ENCODE data around the gene SREK1.

The SREK1 gene

DNA sequence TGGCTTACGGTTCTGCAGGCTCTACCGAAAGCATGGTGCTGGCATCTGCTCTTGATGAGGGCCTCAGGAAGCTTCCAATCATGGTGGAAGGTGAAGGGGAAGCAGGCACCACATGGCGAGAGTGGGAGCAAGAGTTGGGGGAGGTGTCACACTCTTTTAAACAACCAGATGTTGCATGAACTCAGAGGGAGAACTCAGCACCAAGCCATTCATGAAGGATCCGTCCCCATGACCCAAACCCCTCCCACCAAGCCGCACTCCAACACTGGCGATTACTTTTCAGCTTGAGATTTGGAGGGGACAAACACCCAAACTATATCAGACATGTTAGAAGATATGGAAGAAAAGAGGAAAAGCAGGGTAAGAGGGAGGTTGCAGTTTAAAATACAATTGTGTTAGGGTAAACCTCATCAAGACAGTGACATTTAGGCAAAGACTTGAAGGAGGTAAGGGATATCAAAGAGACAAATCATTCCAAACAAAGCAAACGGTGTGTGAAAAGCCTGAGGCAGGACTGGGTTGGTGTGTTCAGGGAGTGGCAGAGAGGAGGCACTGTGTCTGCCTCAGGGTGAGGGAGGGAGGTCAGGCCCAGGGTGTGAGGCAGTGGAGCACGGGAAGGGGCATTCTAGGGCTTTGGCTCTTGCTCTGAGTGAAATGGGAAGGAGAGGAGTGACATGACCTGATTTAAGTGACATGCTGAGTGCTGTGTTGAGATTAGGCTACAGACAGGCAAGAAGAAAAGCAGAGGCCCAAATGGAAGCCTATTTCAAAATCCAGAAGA, 80.9 kb downstream of the SREK1 start:
- no peak for DNase-seq

DNA sequence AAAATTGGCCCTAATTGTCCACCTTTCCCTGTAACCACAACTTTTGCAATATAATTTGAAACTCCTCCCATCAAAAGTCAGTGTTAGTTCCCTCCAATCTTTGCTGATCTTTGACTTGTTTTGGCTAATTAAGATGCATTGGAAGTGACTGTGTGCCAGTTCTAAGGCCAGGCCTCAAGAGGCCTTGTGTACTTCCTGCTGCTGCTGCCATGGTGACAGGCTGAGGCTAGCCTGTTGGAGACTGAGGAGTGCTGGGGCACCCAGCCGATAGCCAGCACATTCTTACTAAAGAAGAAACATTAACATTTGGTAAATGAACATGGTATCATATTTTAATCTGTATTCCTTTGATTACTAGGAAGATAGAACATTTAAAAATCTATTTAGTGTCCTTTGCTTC, 86.5 kb downstream of the SREK1 start:
- DNase-seq, result no peak

GRCh38 chr5:66231508-66231907, 87.4 kb downstream of the SREK1 start:
- DNase-seq, result no peak

GRCh38 chr5:66232275-66232674, 88.2 kb downstream of the SREK1 start:
- DNase-seq, result no peak

DNA sequence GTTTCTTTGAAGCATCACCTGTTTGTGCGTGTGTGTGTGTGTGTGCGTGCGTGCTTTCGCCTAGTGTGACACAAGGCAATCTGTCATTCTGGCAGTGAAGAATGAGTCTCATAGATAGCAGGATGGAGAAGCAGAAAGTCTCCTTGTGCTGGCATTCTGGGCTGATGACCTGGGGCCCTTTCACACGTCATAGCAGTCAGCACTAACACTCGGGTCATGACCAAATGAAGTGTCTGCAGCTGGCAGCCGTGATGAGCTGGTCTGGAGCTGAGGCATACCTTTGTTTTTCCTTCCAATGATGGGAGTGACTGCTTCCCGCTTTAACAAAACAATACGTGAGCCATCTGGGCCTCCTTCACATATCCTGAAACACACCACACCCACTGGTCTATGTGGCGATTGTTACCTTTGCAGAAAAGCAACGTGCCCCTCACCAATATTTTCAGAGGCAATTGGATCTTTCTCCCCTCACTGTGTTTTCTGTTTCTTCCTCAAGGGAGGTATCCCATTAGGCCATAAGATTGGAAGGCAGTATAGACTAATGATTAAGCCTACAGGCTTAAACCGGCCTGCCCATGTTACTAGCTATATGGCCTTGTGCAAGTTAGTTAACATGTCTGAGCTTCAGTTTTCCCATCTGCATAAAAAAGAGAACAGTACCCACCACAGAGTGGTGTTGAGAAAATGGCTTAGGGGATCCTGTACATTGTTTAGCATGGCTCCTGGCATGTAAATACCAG, 88.8 kb downstream of the SREK1 start:
- DNase-seq, result no peak

Measured in MV-4-11 (cell line).